ENCODE data around the gene ERBB4. TPM values are rescaled to one million over a fixed set of nuclear protein-coding genes. Genes with fewer than 3 reads are reported as not detected.

ERBB4 gene
- total RNA-seq, 1 donor from 2014 or later = 25.3 TPM

GRCh38 chr2:212385241-212385640 is 153.4 kb downstream of the ERBB4 start:
- Histone ChIP-seq H3K27ac (no peak overlapping the region), H3K36me3 (no peaks in the 10 kb centered on the region), H3K9me3 (no peaks in the 10 kb centered on the region), H3K4me3 (no peak overlapping the region), H3K4me1 (no peaks in the 10 kb centered on the region), H3K27me3 (ENCODE audit: low read depth) (no peaks in the 10 kb centered on the region)
- no peak for TF ChIP-seq CTCF (IDR thresholded peaks at IDR 0.05)
- DNase-seq (no peak), ATAC-seq (no peak)
- intact Hi-C loops (cut with DNase I) = no loop called here

GRCh38 chr2:212384027-212384426 is 154.6 kb downstream of the ERBB4 start:
- no peaks in the 10 kb centered on the region for H3K4me1 ChIP-seq
- H3K9me3 ChIP-seq = no peaks in the 10 kb centered on the region
- no peak overlapping the region for H3K4me3 ChIP-seq
- no peaks in the 10 kb centered on the region for H3K27me3 ChIP-seq (ENCODE audit: low read depth)
- H3K27ac ChIP-seq = no peak overlapping the region
- intact Hi-C loops (cut with DNase I) = no loop called here
- H3K36me3 ChIP-seq = no peaks in the 10 kb centered on the region
- DNase-seq (no peak), ATAC-seq (no peak)
- TF ChIP-seq CTCF (IDR thresholded peaks at IDR 0.05) = no peak

- no peaks in the 10 kb centered on the region for H3K36me3 ChIP-seq
- H3K27ac ChIP-seq = no peak overlapping the region
- H3K4me3 ChIP-seq = no peak overlapping the region
- H3K4me1 ChIP-seq = no peaks in the 10 kb centered on the region
- ATAC-seq (no peak), DNase-seq (no peak)
- no peaks in the 10 kb centered on the region for H3K27me3 ChIP-seq (ENCODE audit: low read depth)
- no peak for TF ChIP-seq CTCF (IDR thresholded peaks at IDR 0.05)
- H3K9me3 ChIP-seq = no peaks in the 10 kb centered on the region
- intact Hi-C loops (cut with DNase I) = no loop called here
Observed at GRCh38 chr2:212381428-212382102, 157.0 kb downstream of the ERBB4 start.

- Histone ChIP-seq H3K27ac (no peak overlapping the region), H3K4me3 (no peak overlapping the region), H3K27me3 (ENCODE audit: low read depth) (no peaks in the 10 kb centered on the region), H3K4me1 (no peaks in the 10 kb centered on the region), H3K9me3 (no peaks in the 10 kb centered on the region), H3K36me3 (no peaks in the 10 kb centered on the region)
- no peak for DNase-seq
- no peak for ATAC-seq
- intact Hi-C loops (cut with DNase I) = no loop called here
- no peak for TF ChIP-seq CTCF (IDR thresholded peaks at IDR 0.05)
Observed at GRCh38 chr2:212379103-212379502, 159.5 kb downstream of the ERBB4 start.

- H3K4me3 ChIP-seq = no peak overlapping the region
- TF ChIP-seq CTCF (IDR thresholded peaks at IDR 0.05) = no peak
- no peaks in the 10 kb centered on the region for H3K4me1 ChIP-seq
- no peaks in the 10 kb centered on the region for H3K27me3 ChIP-seq (ENCODE audit: low read depth)
- no peaks in the 10 kb centered on the region for H3K36me3 ChIP-seq
- H3K27ac ChIP-seq = no peak overlapping the region
- intact Hi-C loops (cut with DNase I) = no loop called here
- ATAC-seq (no peak), DNase-seq (no peak)
- H3K9me3 ChIP-seq = no peaks in the 10 kb centered on the region
Observed at GRCh38 chr2:212367431-212367830, 171.2 kb downstream of the ERBB4 start.
